Uterus (tissue), 4 donors: Measurements from ENCODE around the gene COL4A6. TPM values are rescaled to one million over a fixed set of nuclear protein-coding genes. Genes with fewer than 3 reads are reported as not detected.

Experiments used
- DNase-seq, 2 donors: peaks; one replicate each; pipeline ENCODE4 v3.0.0-alpha.2; 2019 to 2020
- H3K27ac ChIP-seq, 2 donors: fragments of 200-600 bp; sonication (generic); 1 replicate in 1 of 2; 2 replicates in 1 of 2; pipeline ENCODE4 v1.5.1; 2016 to 2018
- H3K27me3 ChIP-seq, 2 donors: fragments of 200-600 bp; sonication (generic); one replicate each; pipeline ENCODE4 v1.5.1; 2018 to 2019; ENCODE audit warnings: control low read depth in 1 of 2
- H3K36me3 ChIP-seq, 2 donors: fragments of 200-600 bp; sonication (generic); one replicate each; pipeline ENCODE4 v1.5.1; 2019; ENCODE audit warnings: control low read depth in 1 of 2
- H3K4me1 ChIP-seq, 2 donors: fragments of 200-600 bp; sonication (generic); one replicate each; pipeline ENCODE4 v1.5.1; 2018 to 2019; ENCODE audit warnings: control low read depth in 1 of 2
- H3K4me3 ChIP-seq, 2 donors: fragments of 200-600 bp; sonication (generic); 1 replicate in 1 of 2; 2 replicates in 1 of 2; pipeline ENCODE4 v1.5.1; 2018 to 2019; ENCODE audit warnings: mild to moderate bottlenecking in 1 of 2
- H3K9me3 ChIP-seq, 2 donors: fragments of 200-600 bp; sonication (generic); one replicate each; pipeline ENCODE4 v1.5.1; 2019; ENCODE audit warnings: control low read depth in 1 of 2
- POLR2A ChIP-seq, 2 donors: fragments of 450-650 bp; IDR thresholded peaks; one replicate each; pipeline ENCODE4 v1.6.1; 2016; ENCODE audit warnings: antibody characterized with exemption in 2 of 2, mild to moderate bottlenecking in 1 of 2, moderate library complexity in 1 of 2
- intact Hi-C: fragments of 100-400 bp; cut with DNase I; formaldehyde crosslinking; loops from one replicate; pipeline ENCODE4 v1.15.1; 2023; ENCODE audit warnings: low total_unique reads
- total RNA-seq, 4 donors: library from RNA; depleted of rRNA in 3 of 4; stranded (reverse); fragments of >200 nt in 3 of 4; gene quantifications; one replicate each; pipeline versions ENCODE4 v1.1.0 to v1.2.4, GENCODE V29; 2014 to 2023
- TF ChIP-seq, protein P1 (sequence below), 4 experiments: fragments of 200-600 bp in 2 of 4; fragments of 450-650 bp in 2 of 4; sonication (generic) in 2 of 4; IDR thresholded peaks; one replicate each; pipeline ENCODE4 v1.5.1; 2016 to 2019; ENCODE audit warnings: antibody characterized with exemption in 4 of 4, mild to moderate bottlenecking in 2 of 4, moderate library complexity in 1 of 4
- donor health status: DM: yes; HTN: yes; CAD: no.

The COL4A6 gene
- total RNA-seq, 4 donors from 2014 or later: 0.88 to 113 (median 42.9) TPM

- H3K9me3 ChIP-seq: no peaks in the 10 kb centered on the region
- H3K4me1 ChIP-seq: no peaks in the 10 kb centered on the region
- DNase-seq: no peak
- no peak overlapping the region for H3K4me3 ChIP-seq
- H3K36me3 ChIP-seq: no peaks in the 10 kb centered on the region
- intact Hi-C loops: no loop called here
- TF ChIP-seq, protein P1, sequence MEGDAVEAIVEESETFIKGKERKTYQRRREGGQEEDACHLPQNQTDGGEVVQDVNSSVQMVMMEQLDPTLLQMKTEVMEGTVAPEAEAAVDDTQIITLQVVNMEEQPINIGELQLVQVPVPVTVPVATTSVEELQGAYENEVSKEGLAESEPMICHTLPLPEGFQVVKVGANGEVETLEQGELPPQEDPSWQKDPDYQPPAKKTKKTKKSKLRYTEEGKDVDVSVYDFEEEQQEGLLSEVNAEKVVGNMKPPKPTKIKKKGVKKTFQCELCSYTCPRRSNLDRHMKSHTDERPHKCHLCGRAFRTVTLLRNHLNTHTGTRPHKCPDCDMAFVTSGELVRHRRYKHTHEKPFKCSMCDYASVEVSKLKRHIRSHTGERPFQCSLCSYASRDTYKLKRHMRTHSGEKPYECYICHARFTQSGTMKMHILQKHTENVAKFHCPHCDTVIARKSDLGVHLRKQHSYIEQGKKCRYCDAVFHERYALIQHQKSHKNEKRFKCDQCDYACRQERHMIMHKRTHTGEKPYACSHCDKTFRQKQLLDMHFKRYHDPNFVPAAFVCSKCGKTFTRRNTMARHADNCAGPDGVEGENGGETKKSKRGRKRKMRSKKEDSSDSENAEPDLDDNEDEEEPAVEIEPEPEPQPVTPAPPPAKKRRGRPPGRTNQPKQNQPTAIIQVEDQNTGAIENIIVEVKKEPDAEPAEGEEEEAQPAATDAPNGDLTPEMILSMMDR (IDR thresholded peaks at IDR 0.05): no peak
- no peak for TF ChIP-seq POLR2A (IDR thresholded peaks at IDR 0.05)
- H3K27ac ChIP-seq: no peak overlapping the region
- no peaks in the 10 kb centered on the region for H3K27me3 ChIP-seq
Measured at GRCh38 chrX:108366644-108367406, 71.4 kb downstream of the COL4A6 start.

DNA sequence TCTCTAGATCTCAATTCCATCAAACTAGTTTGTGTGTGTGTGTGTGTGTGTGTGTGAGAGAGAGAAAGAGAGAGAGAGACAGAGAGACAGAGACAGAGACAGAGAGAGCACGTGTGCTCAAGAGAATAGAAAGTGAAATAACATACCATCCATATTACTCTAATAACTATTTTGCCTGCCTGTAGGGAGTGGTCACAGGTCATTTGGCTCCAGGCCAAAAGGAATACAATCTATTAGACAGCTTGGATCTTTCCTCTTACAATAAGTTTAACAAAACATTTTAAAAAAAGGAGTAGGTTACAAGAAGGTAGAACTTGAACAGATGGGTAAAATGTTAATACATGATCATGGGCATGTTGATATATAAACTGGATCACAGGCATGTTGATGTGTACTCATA lies 76.2 kb downstream of the COL4A6 start:
- H3K27me3 ChIP-seq: no peaks in the 10 kb centered on the region
- TF ChIP-seq, protein P1 (IDR thresholded peaks at IDR 0.05): no peak
- TF ChIP-seq POLR2A (IDR thresholded peaks at IDR 0.05): no peak
- peak overlapping the region in 1 of 2 donors; percentile 41 for H3K27ac ChIP-seq
- H3K36me3 ChIP-seq: no peaks in the 10 kb centered on the region
- H3K9me3 ChIP-seq: no peaks in the 10 kb centered on the region
- no peak overlapping the region for H3K4me3 ChIP-seq
- DNase-seq: no peak
- intact Hi-C loops: no loop called here
- H3K4me1 ChIP-seq: no peaks in the 10 kb centered on the region

GRCh38 chrX:108361316-108361715 lies 76.9 kb downstream of the COL4A6 start:
- TF ChIP-seq, protein P1 (IDR thresholded peaks at IDR 0.05): no peak
- no peak for TF ChIP-seq POLR2A (IDR thresholded peaks at IDR 0.05)
- H3K36me3 ChIP-seq: no peaks in the 10 kb centered on the region
- intact Hi-C loops: no loop called here
- no peak for DNase-seq
- peak overlapping the region in 1 of 2 donors; percentile 41 for H3K27ac ChIP-seq
- H3K4me3 ChIP-seq: no peak overlapping the region
- H3K4me1 ChIP-seq: no peaks in the 10 kb centered on the region
- no peaks in the 10 kb centered on the region for H3K27me3 ChIP-seq
- no peaks in the 10 kb centered on the region for H3K9me3 ChIP-seq

GRCh38 chrX:108359806-108360602 lies 78.2 kb downstream of the COL4A6 start:
- Histone ChIP-seq H3K9me3 (no peaks in the 10 kb centered on the region), H3K27me3 (no peaks in the 10 kb centered on the region), H3K4me3 (no peak overlapping the region), H3K27ac (peak overlapping the region in 1 of 2 donors; percentile 10), H3K36me3 (no peaks in the 10 kb centered on the region), H3K4me1 (no peaks in the 10 kb centered on the region)
- no peak for DNase-seq
- TF ChIP-seq, protein P1 (IDR thresholded peaks at IDR 0.05): no peak
- TF ChIP-seq POLR2A (IDR thresholded peaks at IDR 0.05): no peak
- intact Hi-C loops: no loop called here

DNA sequence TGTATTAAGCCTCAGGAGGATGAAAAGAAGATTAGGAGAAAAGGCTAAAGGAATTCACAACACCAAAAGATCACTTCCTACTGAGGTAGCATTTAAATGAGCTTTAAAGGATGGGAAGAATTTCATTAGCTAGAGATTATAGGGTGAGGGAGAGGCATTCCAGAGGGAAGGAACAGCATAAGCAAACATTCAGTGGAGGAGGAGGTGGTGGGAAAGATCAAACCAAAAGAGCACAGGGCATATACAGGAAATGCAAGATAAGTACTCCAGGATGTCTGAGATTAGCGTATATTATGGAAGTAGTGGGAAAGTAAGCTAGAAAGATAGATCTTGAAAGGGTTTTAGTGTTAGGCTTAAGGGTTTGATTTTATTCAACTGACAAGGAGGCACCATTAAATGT lies 84.8 kb downstream of the COL4A6 start:
- Histone ChIP-seq H3K4me1 (no peaks in the 10 kb centered on the region), H3K36me3 (no peaks in the 10 kb centered on the region), H3K27ac (no peak overlapping the region), H3K4me3 (no peak overlapping the region), H3K27me3 (no peaks in the 10 kb centered on the region), H3K9me3 (no peaks in the 10 kb centered on the region)
- DNase-seq: no peak
- intact Hi-C loops: no loop called here
- TF ChIP-seq POLR2A (IDR thresholded peaks at IDR 0.05): no peak
- TF ChIP-seq, protein P1 (IDR thresholded peaks at IDR 0.05): no peak
